Breast epithelium (tissue), 3 donors: Measurements from ENCODE around the gene CHST8.

Experiments
- POLR2A ChIP-seq: fragments of 450-650 bp; IDR thresholded peaks from one replicate; pipeline ENCODE4 v1.6.1; 2016; ENCODE audit warnings: antibody characterized with exemption, mild to moderate bottlenecking, moderate library complexity
- POLR2AphosphoS5 ChIP-seq, 3 donors: sonication (generic); formaldehyde crosslinking; IDR thresholded peaks; one replicate each; pipeline ENCODE4 v1.6.1; 2017; ENCODE audit warnings: antibody characterized with exemption in 3 of 3
- TF ChIP-seq, protein P1 (sequence below), 3 donors: fragments of 450-650 bp; IDR thresholded peaks; one replicate each; pipeline ENCODE4 v1.5.1; 2016 to 2017; ENCODE audit warnings: antibody characterized with exemption in 3 of 3, mild to moderate bottlenecking in 3 of 3, moderate library complexity in 3 of 3

DNA sequence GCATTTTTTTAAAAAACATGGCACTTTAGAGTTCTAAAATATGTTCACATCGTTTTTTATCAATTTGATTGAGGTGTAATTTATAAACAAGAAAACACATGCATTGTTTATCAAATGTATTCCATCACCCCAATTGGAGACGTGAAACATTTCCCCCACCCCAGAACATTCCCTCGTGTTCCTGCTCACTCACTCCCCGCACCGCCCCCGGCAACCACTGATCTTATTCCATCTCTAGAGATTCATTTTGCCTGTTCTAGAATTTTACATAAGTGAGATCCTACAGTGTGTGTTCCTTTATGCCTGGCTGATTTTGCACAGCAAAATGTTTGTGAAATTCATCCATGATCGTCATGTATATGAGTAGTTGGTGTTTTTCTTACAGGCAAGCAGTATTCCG is 124.4 kb downstream of the CHST8 start:
- TF ChIP-seq, protein P1, sequence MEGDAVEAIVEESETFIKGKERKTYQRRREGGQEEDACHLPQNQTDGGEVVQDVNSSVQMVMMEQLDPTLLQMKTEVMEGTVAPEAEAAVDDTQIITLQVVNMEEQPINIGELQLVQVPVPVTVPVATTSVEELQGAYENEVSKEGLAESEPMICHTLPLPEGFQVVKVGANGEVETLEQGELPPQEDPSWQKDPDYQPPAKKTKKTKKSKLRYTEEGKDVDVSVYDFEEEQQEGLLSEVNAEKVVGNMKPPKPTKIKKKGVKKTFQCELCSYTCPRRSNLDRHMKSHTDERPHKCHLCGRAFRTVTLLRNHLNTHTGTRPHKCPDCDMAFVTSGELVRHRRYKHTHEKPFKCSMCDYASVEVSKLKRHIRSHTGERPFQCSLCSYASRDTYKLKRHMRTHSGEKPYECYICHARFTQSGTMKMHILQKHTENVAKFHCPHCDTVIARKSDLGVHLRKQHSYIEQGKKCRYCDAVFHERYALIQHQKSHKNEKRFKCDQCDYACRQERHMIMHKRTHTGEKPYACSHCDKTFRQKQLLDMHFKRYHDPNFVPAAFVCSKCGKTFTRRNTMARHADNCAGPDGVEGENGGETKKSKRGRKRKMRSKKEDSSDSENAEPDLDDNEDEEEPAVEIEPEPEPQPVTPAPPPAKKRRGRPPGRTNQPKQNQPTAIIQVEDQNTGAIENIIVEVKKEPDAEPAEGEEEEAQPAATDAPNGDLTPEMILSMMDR (IDR thresholded peaks at IDR 0.05), result no peak
- TF ChIP-seq POLR2A, result no peak
- no peak for TF ChIP-seq POLR2AphosphoS5 (IDR thresholded peaks at IDR 0.05)
